Iris pigment epithelial cell (primary cell): ENCODE measurements around the gene CTU1.
"Not testable (repeated sequence)": the region's sequence is repeated elsewhere in the genome, so short reads cannot be mapped to it uniquely, and the experiment has no call there.

Experiments
- DNase-seq: peaks from one replicate; pipeline ENCODE4 v3.0.0-alpha.2; 2011; ENCODE audit warnings: low read depth

The CTU1 gene

GRCh38 chr19:51108066-51108804, at the start of gene CTU1:
Gene CTU1, minus strand, starts transcription at chr19:51108409. Its CDS starts 3,840 bp downstream, at chr19:51104569.
- DNase-seq, result peak; percentile 100

DNA sequence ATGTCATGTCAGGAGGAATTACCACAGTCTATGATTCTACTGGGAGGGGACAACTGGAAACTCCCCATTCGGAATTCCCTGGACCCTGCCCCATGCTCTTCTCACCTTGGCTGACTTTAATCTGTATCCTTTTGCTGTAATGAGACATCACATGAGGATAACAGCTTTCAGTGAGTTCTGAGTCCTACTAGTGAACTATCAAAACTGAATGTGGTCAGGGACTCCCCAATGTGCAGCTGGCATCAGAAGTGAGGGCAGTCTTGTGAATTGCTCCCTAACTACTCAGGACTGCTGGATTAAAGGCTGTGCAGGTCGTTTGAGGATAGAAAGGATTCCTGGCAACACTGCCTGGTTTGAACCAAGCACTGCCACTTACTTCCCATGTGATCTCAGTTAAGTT, 49.1 kb upstream of the CTU1 start:
- DNase-seq, result no peak

- DNase-seq, result no peak
These were observed 48.5 kb upstream of the CTU1 start for GRCh38 chr19:51156710-51157109.

GRCh38 chr19:51150627-51151026, 42.4 kb upstream of the CTU1 start:
- DNase-seq, result no peak

DNA sequence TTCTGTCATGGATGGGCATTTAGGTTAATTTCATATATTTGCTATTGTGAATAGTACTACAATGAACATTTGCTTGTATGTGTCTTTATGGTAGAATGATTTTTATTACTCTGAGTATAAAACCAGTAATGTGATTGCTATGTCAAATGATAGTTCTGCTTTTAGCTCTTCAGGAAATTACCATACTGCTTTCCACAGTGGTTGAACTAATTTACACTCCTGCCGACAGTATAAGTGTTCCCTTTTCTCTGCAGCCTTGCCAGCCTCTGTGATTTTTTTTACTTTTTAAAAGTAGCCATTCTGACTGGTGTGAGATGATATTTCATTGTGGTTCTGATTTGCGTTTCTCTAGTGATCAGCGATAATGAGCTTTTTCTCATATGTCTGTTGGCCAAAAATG, 40.4 kb upstream of the CTU1 start:
- no peak for DNase-seq

GRCh38 chr19:51147663-51148062, 39.5 kb upstream of the CTU1 start:
- DNase-seq, result no peak

DNA sequence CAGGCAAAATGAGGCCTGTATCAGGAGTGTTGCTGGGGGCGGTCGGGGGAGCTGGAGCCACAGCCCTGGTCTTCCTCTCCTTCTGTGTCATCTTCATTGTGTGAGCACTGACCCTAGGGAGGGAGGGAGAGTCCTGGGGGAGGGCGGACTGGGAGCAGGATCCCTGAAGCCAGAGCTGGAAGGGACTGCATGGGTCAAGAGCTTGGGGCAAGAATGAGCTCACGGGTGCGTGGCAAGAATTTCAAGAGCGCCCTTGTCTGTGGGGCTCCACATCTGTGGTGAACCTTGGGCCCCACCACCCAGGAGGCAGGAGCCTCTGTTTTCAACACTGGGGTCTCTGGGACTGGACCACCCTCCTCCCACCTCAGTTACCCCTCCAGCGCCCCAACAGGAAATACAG, 38.5 kb upstream of the CTU1 start:
- no peak for DNase-seq

- no peak for DNase-seq
These were observed 37.8 kb upstream of the CTU1 start for GRCh38 chr19:51145916-51146493.

- no peak for DNase-seq
These were observed 36.4 kb upstream of the CTU1 start for GRCh38 chr19:51144482-51145045.

DNA sequence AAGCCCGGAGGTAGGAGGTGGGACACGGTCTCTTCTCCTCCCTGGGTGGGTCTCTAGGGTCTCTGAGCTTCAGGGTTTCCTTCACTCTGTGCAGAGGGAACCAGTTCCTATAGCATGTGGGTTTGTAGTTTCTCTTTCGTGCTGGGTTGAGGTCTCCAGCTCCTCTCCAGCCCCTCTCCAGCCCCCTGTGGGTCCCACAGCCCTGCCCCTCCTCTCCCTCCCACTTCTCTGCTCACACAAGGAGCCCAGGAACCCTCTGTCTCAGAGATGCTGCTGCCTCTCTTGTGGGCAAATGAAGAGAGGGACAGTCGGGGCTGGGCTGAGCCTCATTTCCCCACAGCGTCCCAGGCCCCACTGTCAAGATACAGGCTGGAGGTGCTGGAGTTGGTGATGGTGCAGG, 35.3 kb upstream of the CTU1 start:
- DNase-seq, result no peak

DNA sequence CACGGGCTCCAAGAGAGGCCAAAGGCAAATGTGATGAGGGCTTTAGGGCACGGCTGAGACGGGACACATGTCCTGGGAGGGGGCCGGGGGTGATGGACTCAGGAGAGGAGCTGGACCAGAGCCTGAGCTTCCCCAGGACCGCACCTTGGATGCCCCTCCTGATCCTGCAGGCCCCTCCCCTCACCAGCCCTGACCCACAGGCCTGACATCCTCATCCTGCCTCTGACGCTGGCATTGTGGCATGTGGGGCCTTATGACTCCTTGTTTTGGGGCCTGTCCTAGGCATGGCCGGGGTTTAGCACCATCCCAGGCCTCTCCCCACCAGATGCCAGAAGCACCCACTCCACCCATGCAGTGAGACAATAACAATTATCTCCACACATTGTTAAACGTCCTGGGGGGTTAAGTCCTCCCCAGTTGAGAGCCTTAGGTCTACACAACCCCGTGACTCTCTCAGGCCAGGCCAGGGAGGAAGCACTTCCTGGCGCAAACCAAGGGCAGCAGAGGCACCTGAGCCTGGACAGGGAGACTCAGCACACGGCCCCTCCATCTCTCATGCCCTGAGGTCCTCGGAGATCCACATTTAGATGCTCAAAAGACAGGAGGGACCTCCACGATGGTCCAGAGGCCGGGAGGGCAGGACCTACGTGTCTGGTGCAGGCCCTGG, 34.7 kb upstream of the CTU1 start:
- DNase-seq, result not testable (repeated sequence)

GRCh38 chr19:51142119-51142518, 33.9 kb upstream of the CTU1 start, which contains the start of gene SIGLEC7:
Gene SIGLEC7, plus strand, starts transcription at chr19:51142301. Its CDS starts 69 bp downstream, at chr19:51142370.
- no peak for DNase-seq

DNA sequence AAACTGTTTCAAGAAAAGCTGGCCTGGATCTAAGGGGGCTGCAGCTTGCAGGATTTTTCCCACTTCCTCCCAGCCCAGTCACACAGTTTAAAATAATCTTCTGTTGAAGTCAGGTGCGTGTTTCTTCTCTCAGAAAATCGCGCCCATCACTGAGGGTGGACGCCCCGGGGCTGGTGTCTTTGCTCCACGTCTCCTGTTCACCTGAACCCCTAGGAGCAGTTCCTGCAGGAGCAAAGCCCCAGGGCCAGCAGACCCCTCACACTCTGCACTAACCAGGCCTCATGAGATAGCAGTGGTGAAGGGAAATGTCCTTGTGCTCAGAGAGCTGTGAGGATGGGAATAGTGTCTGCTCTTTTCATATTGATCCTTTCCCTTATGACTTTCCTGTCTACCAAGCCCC, 33.0 kb upstream of the CTU1 start:
- DNase-seq, result no peak

DNA sequence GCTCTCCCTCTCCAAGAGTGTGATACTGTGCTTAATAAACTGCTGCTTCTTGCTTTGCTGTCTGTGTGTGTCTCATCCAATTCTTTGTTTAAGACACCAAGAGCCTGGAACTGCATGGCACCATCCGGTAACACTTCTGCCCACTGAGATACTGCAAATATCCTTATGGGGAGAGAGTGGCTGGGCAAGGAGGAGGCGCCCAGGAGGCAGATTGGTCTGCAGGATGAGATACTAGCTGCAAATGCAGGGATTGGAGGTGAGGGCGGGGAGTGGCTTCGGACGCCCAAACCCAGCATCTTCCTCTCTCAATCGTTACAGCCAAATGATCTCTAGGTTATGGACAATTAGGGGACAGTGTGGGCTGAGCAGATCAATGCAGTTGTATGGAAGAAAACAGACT, 32.2 kb upstream of the CTU1 start:
- DNase-seq, result no peak

GRCh38 chr19:51139299-51140014, 31.2 kb upstream of the CTU1 start:
- DNase-seq, result no peak

GRCh38 chr19:51138549-51138979, 30.4 kb upstream of the CTU1 start:
- no peak for DNase-seq

GRCh38 chr19:51137792-51138425, 29.7 kb upstream of the CTU1 start:
- no peak for DNase-seq

GRCh38 chr19:51136851-51137551, 28.8 kb upstream of the CTU1 start:
- no peak for DNase-seq

DNA sequence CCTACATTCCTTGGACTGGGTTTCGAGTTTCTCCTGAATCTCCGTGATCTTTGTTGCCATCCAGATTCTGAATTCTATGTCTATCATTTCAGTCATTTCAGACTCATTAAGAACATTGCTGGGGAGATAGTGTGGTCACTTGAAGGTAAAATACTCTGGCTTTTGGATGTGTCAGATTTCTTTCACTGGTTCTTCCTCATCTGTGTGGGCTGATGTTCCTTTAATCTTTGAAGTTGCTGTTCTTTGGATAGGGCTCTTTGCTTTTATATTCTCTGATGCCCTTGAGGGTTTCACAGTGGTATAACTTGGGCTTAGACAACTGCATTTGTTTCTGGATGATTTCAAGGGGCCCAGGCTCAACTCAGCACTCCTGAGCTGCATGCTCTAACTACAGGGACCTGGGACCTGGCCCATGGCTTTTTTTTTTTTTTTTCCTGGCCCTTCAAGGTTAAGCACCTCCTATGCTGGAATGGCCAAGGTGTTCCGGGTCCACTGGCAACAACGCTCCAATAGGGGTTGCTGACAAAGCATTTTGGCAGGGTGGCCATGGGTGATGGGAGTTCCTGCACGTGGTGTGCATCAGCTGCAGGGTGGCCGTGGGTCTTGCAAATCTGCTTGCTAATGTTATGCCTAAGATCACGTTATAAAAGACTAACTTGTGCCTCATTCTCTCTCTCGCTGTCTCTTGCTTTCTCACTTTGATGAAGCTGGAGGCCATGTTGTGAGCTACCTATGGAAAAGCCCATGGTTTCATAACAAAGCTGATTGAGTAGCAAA, 28.0 kb upstream of the CTU1 start:
- DNase-seq, result no peak

- DNase-seq, result no peak
These were observed 26.8 kb upstream of the CTU1 start for GRCh38 chr19:51135004-51135403.
